Measurements from ENCODE around the gene UBC. TPM values are rescaled to one million over a fixed set of nuclear protein-coding genes. Genes with fewer than 3 reads are reported as not detected.

Gene UBC
- total and polyA plus RNA-seq, 9 of the 15 experiments (the other 6 are each of a cell fraction or from before 2014, with no cell fraction given): 533 to 1,153 (median 813) TPM

- TF ChIP-seq STAT5B (CRISPR knock-in tag; IDR thresholded peaks at IDR 0.05) (no peak), ZNF449 (CRISPR knock-in tag; IDR thresholded peaks at IDR 0.05) (no peak), GABPB1 (CRISPR knock-in tag; IDR thresholded peaks at IDR 0.05) (peak; percentile 68), NCOA1 (IDR thresholded peaks at IDR 0.05; ENCODE audit: low read depth) (no peak), ZBTB5 (IDR thresholded peaks at IDR 0.05) (peak; percentile 82), CBFA2T2 (conservative IDR thresholded peaks at IDR 0.05) (peak; percentile 38), SP2 (IDR thresholded peaks at IDR 0.05; ENCODE audit: extremely low read depth, low read depth, low read length, poor library complexity, severe bottlenecking) (no peak), NFATC3 (IDR thresholded peaks at IDR 0.05) (peak; percentile 81), MYNN (IDR thresholded peaks at IDR 0.05) (no peak), MYNN (CRISPR knock-in tag; IDR thresholded peaks at IDR 0.05) (no peak), PRMT5 (CRISPR knock-in tag; IDR thresholded peaks at IDR 0.05) (no peak), SP1 (CRISPR knock-in tag; IDR thresholded peaks at IDR 0.05) (peak; percentile 80), SRSF9 (IDR thresholded peaks at IDR 0.05; ENCODE audit: borderline replicate concordance, low read depth, low read length) (no peak), POU5F1 (IDR thresholded peaks at IDR 0.05; ENCODE audit: borderline replicate concordance, low read depth, low read length, partially characterized antibody) (no peak)
- TF ChIP-seq, protein P1, sequence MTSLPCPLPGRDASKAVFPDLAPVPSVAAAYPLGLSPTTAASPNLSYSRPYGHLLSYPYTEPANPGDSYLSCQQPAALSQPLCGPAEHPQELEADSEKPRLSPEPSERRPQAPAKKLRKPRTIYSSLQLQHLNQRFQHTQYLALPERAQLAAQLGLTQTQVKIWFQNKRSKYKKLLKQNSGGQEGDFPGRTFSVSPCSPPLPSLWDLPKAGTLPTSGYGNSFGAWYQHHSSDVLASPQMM (CRISPR knock-in tag; IDR thresholded peaks at IDR 0.05): no peak
Observed at GRCh38 chr12:124921200-124922031, 7.0 kb upstream of the UBC start (continued).

Data from K562 (cell line).